Measurements from ENCODE around the gene CNST. TPM values are rescaled to one million over a fixed set of nuclear protein-coding genes. Genes with fewer than 3 reads are reported as not detected.

The CNST gene
- total RNA-seq, 1 donor from 2014 or later = 8.3 TPM

- TF ChIP-seq, protein P1, sequence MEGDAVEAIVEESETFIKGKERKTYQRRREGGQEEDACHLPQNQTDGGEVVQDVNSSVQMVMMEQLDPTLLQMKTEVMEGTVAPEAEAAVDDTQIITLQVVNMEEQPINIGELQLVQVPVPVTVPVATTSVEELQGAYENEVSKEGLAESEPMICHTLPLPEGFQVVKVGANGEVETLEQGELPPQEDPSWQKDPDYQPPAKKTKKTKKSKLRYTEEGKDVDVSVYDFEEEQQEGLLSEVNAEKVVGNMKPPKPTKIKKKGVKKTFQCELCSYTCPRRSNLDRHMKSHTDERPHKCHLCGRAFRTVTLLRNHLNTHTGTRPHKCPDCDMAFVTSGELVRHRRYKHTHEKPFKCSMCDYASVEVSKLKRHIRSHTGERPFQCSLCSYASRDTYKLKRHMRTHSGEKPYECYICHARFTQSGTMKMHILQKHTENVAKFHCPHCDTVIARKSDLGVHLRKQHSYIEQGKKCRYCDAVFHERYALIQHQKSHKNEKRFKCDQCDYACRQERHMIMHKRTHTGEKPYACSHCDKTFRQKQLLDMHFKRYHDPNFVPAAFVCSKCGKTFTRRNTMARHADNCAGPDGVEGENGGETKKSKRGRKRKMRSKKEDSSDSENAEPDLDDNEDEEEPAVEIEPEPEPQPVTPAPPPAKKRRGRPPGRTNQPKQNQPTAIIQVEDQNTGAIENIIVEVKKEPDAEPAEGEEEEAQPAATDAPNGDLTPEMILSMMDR (conservative IDR thresholded peaks at IDR 0.05; ENCODE audit: low read depth, low read length) = no peak
- no peak for DNase-seq (ENCODE audit: low read depth)
- no peak overlapping the region for H3K4me3 ChIP-seq (ENCODE audit: low read depth, low read length)
Measured at GRCh38 chr1:246537441-246537840, 28.8 kb upstream of the CNST start.

DNA sequence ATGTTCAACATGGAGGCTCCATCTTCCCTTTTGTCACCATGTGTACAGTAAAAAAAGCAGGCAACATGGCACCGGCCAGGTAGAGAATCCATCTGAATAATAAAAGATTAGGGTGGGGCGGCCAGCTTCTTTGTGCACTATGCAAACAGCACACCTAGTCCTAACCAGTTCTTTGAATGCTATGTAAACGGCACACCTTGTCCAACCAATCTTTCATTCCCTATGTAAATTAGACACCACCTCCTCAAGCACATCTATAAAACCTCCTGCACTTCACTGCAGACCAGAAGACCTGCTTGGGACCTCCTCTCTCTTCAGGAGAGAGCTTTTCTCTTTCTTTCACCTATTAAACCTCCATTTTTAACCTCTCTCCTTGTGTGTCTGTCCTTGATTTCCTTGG, 28.4 kb upstream of the CNST start:
- H3K4me3 ChIP-seq (ENCODE audit: low read depth, low read length) = no peak overlapping the region
- TF ChIP-seq, protein P1 (conservative IDR thresholded peaks at IDR 0.05; ENCODE audit: low read depth, low read length) = no peak
- no peak for DNase-seq (ENCODE audit: low read depth)

GRCh38 chr1:246540738-246541491, 25.3 kb upstream of the CNST start:
- TF ChIP-seq, protein P1 (conservative IDR thresholded peaks at IDR 0.05; ENCODE audit: low read depth, low read length) = no peak
- no peak overlapping the region for H3K4me3 ChIP-seq (ENCODE audit: low read depth, low read length)
- DNase-seq (ENCODE audit: low read depth) = no peak

GRCh38 chr1:246544001-246544400, 22.3 kb upstream of the CNST start:
- TF ChIP-seq, protein P1 (conservative IDR thresholded peaks at IDR 0.05; ENCODE audit: low read depth, low read length) = no peak
- H3K4me3 ChIP-seq (ENCODE audit: low read depth, low read length) = no peak overlapping the region
- DNase-seq (ENCODE audit: low read depth) = no peak

GRCh38 chr1:246549665-246550064, 16.6 kb upstream of the CNST start:
- TF ChIP-seq, protein P1 (conservative IDR thresholded peaks at IDR 0.05; ENCODE audit: low read depth, low read length) = no peak
- DNase-seq (ENCODE audit: low read depth) = no peak
- no peak overlapping the region for H3K4me3 ChIP-seq (ENCODE audit: low read depth, low read length)

GRCh38 chr1:246550402-246550801, 15.9 kb upstream of the CNST start:
- TF ChIP-seq, protein P1 (conservative IDR thresholded peaks at IDR 0.05; ENCODE audit: low read depth, low read length) = no peak
- no peak for DNase-seq (ENCODE audit: low read depth)
- H3K4me3 ChIP-seq (ENCODE audit: low read depth, low read length) = no peak overlapping the region

DNA sequence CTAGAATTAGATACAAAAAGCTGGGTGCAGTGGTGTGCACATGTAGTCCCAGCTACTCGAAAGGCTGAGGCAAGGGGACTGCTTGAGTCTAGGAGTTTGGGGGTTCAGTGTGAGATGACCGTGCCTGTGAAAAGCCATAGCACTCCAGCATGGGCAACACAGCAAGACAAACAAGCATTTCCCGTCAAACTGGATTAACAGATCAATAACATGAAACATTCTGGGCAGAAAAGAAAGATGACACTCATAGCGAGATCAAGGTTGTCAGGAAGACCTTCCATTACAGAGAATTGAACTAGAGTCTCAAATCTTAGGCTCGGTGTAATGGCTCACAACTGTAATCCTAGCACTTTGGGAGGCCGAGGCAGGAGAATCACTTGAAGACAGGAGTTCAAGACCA, 14.1 kb upstream of the CNST start:
- no peak overlapping the region for H3K4me3 ChIP-seq (ENCODE audit: low read depth, low read length)
- TF ChIP-seq, protein P1 (conservative IDR thresholded peaks at IDR 0.05; ENCODE audit: low read depth, low read length) = no peak
- DNase-seq (ENCODE audit: low read depth) = no peak
